Right lung (tissue), 5 donors: ENCODE results near the gene IL11. TPM values are rescaled to one million over a fixed set of nuclear protein-coding genes. Genes with fewer than 3 reads are reported as not detected.
A peak's percentile ranks its signal among the peaks of the same experiment; 100 is the strongest.

Experiments used
- DNase-seq, 2 donors: peaks; one replicate each; pipeline ENCODE4 v3.0.0-alpha.2; 2013
- polyA plus RNA-seq, 5 donors: library from polyadenylated mRNA; unstranded; fragments of 120-200 nt; gene quantifications; one replicate each; pipeline versions ENCODE4 v1.2.1 to v1.2.3, GENCODE V29; 2013; ENCODE audit warnings: inconsistent platforms in 1 of 5, low replicate concordance in 1 of 5; ENCODE audit not compliant: insufficient read length in 5 of 5, insufficient read depth in 1 of 5

The IL11 gene
- polyA plus RNA-seq, 5 donors = 0.26 to 0.76 (median 0.49) TPM

DNA sequence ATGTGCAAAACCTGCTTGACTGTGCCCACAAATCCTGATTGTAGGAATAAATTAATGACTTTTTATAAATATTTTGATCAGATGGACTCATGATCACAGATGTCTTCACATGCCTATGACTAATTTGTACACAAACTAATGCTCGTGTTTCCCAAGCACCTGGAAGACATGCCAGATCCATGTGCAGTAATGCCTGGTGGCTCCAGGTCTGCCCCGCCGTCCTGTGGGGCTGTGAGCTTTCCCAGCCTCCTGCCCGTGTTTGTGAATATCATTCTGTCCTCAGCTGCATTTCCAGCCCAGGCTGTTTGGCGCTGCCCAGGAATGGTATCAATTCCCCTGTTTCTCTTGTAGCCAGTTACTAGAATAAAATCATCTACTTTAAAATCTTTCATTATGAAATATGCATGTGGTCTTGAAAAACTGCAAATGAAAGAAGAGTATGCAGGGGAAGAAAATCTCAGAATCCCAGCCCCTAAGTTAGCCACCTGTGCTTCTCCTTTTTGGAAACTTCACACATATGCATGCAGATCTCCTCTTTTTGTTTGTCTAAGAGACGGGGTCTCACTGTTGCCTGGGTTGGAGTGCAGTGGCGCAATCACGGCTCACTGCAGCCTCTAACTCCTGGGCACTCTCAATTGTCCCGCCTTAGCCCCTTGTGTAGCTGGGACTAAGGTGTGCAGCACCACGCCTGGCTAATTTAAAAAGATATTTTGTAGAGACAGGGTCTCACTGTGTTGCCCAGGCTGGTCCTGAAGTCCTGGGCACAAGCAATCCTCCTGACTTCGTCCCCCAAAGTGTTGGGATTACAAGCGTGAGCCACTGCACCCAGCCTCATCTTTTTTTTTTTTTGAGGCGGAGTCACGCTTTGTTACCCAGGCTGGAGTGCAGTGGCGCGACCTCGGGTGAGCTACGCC is 21.7 kb upstream of the IL11 start:
- DNase-seq = no peak

DNA sequence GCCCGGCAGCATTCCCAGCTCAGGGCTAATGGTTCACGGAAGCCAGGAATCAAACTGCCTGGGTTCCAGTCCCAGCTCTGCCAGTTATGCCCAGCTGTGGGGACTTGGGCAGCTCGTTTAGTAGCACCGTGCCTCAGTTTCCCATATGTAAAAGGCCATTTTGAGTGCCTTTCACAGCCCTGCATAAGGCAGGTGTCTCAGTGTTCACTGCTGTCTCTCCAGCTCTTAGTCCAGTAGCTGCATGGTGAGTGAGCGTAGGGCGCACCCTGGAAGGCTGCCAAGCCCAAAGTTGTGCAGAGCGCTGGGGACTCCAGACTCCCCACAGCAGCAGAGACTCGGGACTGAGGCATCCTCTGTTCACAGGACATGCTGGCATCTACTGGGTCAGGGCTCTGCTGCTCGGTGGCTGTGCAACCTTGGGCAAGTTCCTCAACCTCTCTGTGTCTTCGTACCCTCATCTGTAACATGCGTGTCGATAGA is 21.0 kb upstream of the IL11 start:
- no peak for DNase-seq

DNA sequence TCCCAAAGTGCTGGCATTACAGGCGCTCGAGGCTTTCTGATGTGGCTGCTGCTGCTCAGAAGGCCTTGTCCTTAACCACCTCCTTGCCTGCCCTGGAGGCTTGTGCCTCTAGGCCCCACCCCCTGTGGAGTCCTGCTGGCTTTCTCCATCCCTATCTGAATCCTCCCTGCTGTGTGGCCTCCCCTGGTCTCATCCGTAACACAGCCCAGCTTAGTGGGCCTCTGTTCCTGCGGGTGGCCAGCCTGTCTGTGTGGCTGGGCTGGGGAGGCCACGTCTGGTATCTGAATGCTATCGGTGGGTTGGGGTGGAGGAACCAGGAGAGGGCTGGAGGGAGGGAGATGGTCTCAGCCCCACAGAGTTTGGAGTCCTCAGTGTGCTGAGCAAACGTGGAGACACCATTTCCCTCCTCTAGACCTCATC is 20.2 kb upstream of the IL11 start:
- no peak for DNase-seq

DNA sequence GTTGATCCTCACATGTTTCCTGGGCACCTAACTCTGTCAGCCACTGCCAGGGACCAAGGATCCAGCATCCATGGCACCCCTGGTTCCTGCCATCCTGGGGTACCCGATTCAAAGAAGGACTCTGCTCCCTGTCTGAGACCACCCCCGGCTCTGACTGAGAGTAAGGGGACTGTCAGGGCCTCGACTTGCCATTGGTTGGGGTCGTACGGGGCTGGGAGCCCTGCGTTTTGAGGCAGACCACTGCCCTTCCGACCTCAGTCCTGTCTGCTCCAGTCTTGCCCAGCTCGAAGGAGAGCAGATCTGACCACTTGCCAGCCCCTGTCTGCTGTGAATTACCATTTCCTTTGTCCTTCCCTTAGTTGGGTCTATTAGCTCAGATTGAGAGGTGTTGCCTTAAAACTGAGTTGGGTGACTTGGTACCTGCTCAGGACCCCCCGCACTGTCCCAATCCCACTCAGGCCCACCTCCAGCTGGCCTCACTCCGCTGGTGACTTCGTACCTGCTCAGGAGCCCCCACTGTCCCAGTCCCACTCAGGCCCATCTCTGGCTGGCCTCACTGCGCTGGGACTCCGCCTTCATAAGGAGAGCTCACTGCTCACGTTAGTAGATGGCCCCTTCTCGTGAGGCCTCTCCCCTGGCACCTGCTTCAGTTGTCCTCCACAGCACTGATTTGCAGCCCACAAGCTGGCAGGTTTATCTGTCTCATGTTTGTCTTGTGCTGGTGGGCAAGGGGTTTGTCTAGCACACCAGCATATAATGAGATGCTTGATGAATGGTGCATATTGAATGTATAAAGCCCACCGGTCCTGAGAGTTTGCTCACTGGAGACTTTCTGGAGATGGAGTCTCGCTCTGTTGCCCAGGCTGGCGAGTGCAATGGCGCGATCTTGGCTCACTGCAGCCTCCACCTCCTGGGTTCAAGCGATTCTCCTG is 19.4 kb upstream of the IL11 start:
- DNase-seq = no peak

DNA sequence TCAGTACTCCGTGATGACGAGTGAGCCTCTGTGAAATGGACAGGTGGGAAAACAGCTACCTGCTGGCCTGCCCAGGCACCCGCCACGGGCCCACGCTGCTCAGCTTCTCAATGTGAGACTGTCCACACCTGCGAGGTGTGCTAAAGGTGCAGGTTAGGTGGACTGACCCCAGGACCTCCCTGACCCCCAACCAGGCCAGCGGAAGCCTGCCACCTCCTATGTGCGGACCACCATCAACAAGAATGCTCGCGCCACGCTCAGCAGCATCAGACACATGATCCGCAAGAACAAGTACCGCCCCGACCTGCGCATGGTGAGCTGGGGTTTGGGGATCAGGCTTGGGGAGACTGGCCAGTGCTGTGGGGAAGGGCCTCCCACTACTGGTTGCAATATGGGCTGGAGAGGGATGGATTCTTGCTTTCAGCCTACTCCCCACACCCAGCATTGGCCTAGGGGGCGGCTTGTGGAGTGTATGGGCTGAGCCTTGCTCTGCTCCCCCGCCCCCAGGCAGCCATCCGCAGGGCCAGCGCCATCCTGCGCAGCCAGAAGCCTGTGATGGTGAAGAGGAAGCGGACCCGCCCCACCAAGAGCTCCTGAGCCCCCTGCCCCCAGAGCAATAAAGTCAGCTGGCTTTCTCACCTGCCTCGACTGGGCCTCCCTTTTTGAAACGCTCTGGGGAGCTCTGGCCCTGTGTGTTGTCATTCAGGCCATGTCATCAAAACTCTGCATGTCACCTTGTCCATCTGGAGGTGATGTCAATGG is 17.7 kb upstream of the IL11 start:
- DNase-seq = no peak

DNA sequence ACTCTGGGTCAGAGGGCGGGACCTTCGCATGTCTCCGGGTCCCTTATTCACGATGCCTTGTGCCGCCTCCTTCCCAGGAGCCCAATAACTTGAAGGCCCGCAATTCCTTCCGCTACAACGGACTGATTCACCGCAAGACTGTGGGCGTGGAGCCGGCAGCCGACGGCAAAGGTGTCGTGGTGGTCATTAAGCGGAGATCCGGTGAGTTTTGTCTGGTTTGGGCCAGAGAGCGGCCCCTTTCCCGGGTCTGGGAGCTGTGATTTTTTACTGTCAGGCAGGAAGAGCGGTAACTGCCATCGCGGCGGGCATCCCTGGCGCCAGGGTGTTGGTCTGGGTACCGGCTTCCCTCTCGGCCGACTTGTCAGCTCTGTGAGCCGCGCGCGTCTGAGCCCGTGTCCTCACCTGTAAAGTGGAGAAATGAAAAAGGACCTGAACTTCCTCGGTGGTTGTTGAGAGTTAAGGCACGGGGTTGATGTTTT is 16.3 kb upstream of the IL11 start:
- no peak for DNase-seq

DNA sequence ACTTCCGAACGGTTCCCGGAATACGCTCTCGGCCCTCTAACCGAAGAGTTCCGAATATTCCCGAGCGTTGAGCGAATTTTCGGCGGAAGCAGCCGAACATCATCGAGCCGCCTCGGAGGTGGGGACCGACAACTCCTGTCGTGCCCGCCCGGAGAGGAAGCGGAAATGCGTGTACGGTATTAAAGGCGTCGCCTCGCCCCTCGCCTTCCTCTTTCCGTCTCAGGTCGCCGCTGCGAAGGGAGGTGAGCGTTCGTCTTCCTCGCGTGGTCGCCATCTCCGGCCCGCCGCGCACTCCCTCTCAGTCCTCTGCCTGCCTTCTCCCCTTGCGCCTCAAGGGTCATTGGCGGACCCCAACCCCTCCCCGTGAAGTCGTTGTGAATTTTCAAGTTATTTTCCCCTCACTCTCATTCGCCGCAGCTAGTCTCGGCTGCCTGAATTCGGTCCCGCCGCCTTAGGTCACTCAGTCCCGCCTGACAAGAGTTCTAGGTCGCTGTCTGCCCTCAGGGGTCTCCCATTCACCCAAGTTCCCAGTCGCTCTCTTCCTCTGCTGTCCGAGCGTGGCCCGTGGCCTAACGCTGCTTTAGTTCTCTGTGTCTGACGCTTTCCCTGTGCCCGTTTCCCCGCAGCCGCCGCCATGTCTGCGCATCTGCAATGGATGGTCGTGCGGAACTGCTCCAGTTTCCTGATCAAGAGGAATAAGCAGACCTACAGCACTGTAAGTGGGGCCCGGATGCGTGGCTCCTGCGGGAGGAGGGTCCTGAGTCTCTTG is 15.6 kb upstream of the IL11 start, which contains the start of gene RPL28:
Gene RPL28, plus strand, starts transcription at position 209 of the 769 bp plus-strand sequence. Its CDS starts 426 bp downstream, at position 635.
- peak; percentile 97 to 98 for DNase-seq

DNA sequence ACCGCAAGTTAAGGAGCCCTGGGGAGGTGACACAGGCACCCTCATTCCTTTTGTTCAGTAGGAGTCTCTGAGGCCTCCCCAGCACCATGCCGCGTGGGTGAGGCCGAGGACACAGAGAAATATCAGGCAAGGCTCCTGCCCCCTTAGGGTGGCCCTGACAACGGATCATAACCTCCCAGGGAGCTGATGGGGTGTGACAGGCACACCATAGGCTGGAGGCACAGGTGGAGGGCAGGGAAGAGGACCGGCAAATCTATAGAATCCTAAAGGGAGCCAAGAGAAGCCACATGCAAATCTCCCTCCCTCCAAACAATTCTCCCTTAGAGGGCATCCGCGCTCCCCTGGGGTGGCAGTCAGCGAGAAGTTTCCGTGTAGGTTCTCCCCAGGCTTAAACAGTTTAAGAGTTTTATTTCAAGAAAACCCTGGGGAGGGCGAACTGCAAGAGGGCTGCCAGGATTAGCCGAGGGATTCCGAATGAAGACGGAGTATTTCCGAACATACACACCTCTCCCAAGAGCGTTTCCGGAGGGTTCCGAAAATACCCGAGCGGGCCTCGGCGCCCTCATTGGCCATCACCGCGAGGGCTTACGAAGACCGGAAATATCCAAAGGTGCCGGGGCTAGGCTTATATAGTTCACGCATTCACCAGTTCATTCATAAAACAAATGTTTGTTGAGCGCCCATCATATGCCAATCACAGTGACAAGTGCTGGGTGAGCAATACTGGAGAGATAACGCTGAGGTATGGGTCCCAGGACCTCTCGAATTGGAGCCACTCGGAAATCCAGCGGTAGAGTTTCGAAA is 14.9 kb upstream of the IL11 start:
- DNase-seq = peak; percentile 95

DNA sequence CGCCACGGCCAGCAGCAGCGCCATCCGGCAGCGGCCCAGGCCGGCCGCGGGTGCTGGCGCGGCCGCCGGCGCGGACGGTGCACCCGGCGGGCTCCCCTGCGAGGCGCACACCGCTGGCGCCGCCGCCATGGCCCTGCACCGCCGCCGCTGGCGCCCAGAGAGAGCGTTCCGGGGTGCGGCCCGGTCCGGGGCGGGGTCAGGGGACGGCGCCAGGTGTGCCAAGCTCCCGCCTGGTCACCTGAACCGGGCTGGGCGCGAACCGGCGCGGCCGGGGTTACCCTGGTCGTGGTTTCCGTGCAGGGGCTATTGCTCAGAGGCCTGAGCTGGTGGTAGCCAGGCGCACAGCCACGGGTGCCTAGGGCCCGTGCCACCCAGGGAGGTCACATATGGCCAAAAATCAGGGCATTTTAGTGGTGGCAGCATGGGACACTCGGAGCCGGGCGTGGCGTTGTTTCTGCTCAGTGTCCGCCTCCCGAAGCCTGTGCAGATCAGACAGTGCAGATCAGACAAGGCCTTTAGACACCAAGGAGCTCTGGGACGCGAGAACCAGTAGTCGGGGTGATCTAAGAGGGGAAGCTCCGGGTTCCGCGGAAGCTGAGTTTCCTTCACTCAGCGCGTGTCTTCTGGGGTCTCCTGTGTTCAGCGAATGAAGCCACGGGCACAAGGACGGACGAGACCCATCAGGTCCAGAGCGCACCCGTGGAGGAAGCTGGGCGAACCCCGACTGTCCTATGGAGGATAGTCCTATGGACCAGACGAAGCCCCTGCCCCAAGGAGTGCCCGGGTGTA is 14.1 kb upstream of the IL11 start, which contains the start of gene TMEM238:
Gene TMEM238, minus strand, starts transcription at position 162 of the 789 bp plus-strand sequence. Its CDS starts 33 bp downstream, at position 129.
- no peak for DNase-seq

DNA sequence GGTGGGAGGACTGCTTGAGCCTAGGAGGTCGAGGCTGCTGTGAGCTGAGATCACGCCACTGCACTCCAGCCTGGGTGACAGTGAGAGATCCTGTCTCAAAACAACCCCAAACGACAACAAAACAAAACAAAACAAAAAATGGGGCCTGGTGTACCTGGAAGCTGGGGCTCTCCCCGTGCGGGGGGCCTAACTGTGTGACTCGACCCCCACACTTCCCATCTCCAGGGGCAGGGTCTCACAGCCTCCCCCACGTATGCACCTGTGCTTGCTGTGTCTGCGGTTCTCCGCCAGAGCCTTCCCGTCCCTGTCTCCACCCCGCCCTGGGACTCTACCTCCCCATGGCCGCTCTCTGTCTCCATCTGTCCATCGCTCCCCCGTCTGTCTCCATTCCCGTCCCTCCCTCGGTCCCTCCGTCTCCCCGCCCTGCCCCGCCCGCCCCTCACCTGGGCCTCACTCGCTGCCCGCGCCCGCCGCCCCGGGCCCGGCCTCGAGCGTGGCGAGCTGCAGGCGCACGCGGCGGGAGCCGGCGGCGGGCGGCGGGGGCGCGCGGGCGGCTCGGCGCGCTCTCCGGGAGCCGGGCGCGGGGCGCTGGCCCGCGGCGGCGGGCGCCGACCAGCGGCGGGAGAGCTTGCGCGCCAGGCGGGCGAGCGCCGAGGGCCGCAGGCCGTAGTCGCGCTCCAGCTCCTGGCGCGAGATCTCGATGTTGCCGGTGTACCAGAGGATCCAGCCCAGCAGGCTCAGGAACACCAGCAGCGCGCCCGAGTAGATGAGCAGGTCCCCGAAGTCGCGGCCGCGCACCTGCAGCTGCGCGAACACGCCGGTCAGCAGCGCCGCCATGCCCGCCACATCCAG is 13.2 kb upstream of the IL11 start:
- DNase-seq = peak in 1 of 2 donors; percentile 63

DNA sequence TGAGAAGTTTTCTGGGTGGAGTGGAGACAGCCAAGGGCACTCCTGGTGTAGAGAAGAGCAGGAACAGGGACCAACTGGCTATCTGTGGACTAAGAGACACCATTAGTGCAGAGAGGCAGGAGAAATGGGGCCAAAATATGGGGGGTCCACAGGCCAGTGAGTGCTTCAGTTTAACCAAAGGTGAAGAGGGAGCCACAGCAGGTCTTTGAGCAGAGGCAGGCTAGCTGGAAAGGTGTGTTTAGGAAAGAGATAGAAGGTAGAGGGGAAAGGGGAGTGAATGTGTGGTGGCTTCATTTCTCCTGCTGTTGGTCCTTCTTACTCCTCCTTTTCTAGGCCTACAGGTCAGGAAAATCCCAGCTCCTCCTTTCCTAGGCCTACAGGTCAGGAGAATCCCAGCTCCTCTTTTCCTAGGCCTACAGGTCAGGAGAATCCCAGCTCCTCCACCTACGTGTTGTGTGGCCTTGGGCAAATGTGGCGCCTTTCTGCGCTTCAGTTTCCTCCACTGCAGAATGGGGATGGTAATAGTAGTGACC is 12.3 kb upstream of the IL11 start:
- no peak for DNase-seq

DNA sequence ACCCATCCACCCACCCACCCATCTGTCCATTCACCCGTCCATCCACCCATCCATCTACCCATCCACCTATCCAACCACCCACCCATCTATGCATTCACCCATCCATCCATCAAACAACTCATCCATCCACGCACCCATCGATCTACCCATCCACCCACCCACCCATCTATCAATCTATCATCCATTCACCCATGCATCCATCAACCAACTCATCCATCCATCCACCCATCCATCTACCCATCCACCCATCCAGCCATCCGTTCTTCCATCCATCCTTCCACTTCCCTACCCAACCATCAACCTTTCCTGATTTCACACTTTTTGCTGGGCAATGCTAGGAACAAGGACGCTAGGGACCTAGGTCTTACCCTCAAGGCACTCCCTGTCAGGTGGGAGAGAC is 11.8 kb upstream of the IL11 start:
- no peak for DNase-seq

DNA sequence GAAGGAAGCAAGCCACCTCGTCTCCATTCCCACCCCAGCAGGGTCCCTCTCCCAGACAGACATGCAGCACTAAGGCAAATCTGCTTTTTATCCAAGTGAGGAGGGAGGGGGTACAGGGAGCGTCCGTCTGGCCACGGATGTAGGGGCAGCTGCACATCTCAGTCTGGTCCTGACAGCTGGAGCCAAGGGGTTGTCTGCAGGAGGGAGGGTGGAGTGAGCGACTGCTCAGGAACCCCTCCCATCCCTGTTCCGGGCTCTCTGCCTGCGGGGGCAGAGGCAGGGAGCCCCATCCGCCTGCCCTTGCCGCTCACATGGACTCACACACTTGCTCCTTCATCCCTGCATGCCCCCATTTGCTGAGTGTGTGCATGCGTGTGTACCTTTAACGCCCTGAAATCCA is 8.9 kb upstream of the IL11 start:
- no peak for DNase-seq

DNA sequence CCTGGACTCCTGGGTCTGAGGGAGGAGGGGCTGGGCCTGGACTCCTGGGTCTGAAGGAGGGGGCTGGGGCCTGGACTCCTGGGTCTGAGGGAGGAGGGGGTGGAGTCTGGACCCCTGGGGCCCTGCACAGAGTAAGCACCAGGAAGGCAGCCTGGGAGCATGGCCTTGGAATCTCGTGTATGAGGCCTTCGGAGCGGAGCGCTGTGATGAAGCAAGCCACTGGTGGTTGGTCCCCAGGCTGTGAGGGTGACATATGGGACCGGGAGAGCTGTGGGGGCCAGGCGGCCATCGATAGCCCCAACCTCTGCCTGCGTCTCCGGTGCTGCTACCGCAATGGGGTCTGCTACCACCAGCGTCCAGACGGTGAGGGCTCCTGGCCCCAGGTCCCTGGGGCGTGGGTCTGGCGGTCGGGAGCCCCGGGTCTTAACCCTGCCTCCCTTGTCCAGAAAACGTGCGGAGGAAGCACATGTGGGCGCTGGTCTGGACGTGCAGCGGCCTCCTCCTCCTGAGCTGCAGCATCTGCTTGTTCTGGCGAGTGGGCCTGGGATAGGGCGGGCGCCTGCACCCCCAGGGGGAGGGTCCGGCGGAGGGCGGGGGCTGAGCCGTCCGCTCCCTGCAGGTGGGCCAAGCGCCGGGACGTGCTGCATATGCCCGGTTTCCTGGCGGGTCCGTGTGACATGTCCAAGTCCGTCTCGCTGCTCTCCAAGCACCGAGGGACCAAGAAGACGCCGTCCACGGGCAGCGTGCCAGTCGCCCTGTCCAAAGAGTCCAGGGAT is 7.3 kb upstream of the IL11 start:
- no peak for DNase-seq

DNA sequence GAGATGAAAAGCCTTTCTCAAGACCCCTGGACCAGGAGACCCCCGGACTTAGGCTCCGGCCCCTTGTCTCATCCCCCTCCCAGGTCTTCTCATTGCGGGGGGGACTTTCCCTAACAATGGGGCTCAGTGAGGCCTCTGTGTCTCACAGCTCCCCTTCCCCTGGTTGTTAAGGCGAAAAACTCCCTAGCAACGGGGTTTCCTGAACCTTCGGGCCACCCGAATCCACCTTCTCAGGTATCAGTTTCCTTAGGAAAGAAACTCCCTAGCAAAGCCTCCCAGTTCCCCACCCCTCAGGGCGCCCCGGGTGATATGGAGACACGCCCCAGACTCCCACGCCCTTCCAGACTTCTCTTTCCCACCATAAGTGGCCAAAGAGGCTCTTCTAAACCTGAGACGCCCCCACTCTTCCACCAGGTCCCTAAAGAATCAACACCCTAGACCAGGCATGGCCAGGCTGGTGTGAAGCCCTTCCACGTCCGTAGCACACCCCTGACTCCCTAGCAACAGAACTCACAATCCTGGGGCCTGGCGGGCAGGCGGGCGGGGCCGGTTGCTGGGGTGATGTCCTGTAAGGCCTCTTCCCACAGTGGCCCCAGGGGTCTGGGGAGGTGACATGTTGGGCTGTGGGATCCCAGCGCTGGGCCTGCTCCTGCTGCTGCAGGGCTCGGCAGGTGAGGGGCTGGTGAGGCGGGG is 6.1 kb upstream of the IL11 start, which contains the start of gene TMEM190:
Gene TMEM190, plus strand, starts transcription at position 586 of the 693 bp plus-strand sequence. Its CDS starts 28 bp downstream, at position 614.
- DNase-seq = no peak
